ENCODE data around the gene INTS14. TPM values are rescaled to one million over a fixed set of nuclear protein-coding genes. Genes with fewer than 3 reads are reported as not detected.

Gene INTS14
- total and polyA plus RNA-seq, 9 of the 15 experiments (the other 6 are each of a cell fraction or from before 2014, with no cell fraction given) = 30.5 to 92.4 (median 46.5) TPM

- TF ChIP-seq ZC3H11A (IDR thresholded peaks at IDR 0.05; ENCODE audit: low read depth, low read length) (peak; percentile 92; the same call in 1 of the 2 replicates), ASH1L (IDR thresholded peaks at IDR 0.05; ENCODE audit: borderline replicate concordance, low read depth, partially characterized antibody) (no peak), TRIM25 (IDR thresholded peaks at IDR 0.05; ENCODE audit: borderline replicate concordance) (peak; percentile 96; the same call in 1 of the 2 replicates), LARP7 (IDR thresholded peaks at IDR 0.05) (no peak), HNRNPL (IDR thresholded peaks at IDR 0.05; ENCODE audit: low read depth, low read length) (peak; percentile 70; the same call in 1 of the 2 replicates), AFF4 (CRISPR knock-in tag; IDR thresholded peaks at IDR 0.05) (no peak; the same call in 1 of the 2 replicates), ETV1 (tag; conservative IDR thresholded peaks at IDR 0.05; ENCODE audit: low read depth) (peak; percentile 78), KLF1 (tag; IDR thresholded peaks at IDR 0.05) (peak; percentile 85), STAT5A (IDR thresholded peaks at IDR 0.05; ENCODE audit: borderline replicate concordance, low read length) (peak; percentile 6; the same call in 1 of the 2 replicates), PURB (CRISPR knock-in tag; IDR thresholded peaks at IDR 0.05; ENCODE audit: low read depth) (no peak), FOS (IDR thresholded peaks at IDR 0.05; ENCODE audit: extremely low read depth, insufficient read length) (no peak), MBD2 (IDR thresholded peaks at IDR 0.05; ENCODE audit: borderline replicate concordance, low read depth) (peak; percentile 83; the same call in 1 of the 2 replicates), MYNN (IDR thresholded peaks at IDR 0.05) (peak; percentile 84; the same call in 1 of the 2 replicates), MYNN (CRISPR knock-in tag; IDR thresholded peaks at IDR 0.05) (no peak), SAP30 (IDR thresholded peaks at IDR 0.05; ENCODE audit: borderline replicate concordance, insufficient read depth, low read depth, low read length, poor library complexity, severe bottlenecking) (no peak), RAD51 (IDR thresholded peaks at IDR 0.05; ENCODE audit: borderline replicate concordance, low read depth) (peak; percentile 15; the same call in 1 of the 2 replicates), EHMT2 (IDR thresholded peaks at IDR 0.05) (peak; percentile 37; the same call in 1 of the 2 replicates), NUFIP1 (IDR thresholded peaks at IDR 0.05; ENCODE audit: partially characterized antibody) (no peak), ZNF766 (CRISPR knock-in tag; conservative IDR thresholded peaks at IDR 0.05) (0 out of 2 replicates have a peak, but pooled peaks have one; percentile 2), TOE1 (IDR thresholded peaks at IDR 0.05; ENCODE audit: borderline replicate concordance) (peak; percentile 87), TOE1 (CRISPR knock-in tag; IDR thresholded peaks at IDR 0.05; ENCODE audit: borderline replicate concordance, low read depth) (0 out of 2 replicates have a peak, but pooled peaks have one; percentile 46)
These were observed at the start of gene INTS14 (continued) for GRCh38 chr15:65610871-65611718.
